GM21526 (cell line): ENCODE measurements around the gene KCNN3.

Experiments used
- ATAC-seq: cut with Tn5 transposase; IDR thresholded peaks from one replicate; pipeline ENCODE4 v1.9.1; 2021; ENCODE audit warnings: moderate library complexity; ENCODE audit not compliant: unreplicated experiment, low FRiP score

KCNN3 gene

GRCh38 chr1:154863315-154864174, 6.5 kb downstream of the KCNN3 start:
- no peak for ATAC-seq

- ATAC-seq = no peak
Observed at GRCh38 chr1:154862907-154863306, 7.2 kb downstream of the KCNN3 start.

- ATAC-seq = no peak
Observed at GRCh38 chr1:154861607-154862094, 8.4 kb downstream of the KCNN3 start.

GRCh38 chr1:154860156-154860870, 9.8 kb downstream of the KCNN3 start:
- ATAC-seq = peak; percentile 43

- peak; percentile 37 for ATAC-seq
Observed at GRCh38 chr1:154859786-154860155, 10.3 kb downstream of the KCNN3 start.

GRCh38 chr1:154859151-154859785, 10.8 kb downstream of the KCNN3 start:
- no peak for ATAC-seq

GRCh38 chr1:154857441-154858215, 12.5 kb downstream of the KCNN3 start:
- ATAC-seq = no peak

- ATAC-seq = no peak
Observed at GRCh38 chr1:154857022-154857421, 13.1 kb downstream of the KCNN3 start.

GRCh38 chr1:154856544-154856943, 13.5 kb downstream of the KCNN3 start:
- no peak for ATAC-seq

- no peak for ATAC-seq
Observed at GRCh38 chr1:154856049-154856448, 14.0 kb downstream of the KCNN3 start.

- no peak for ATAC-seq
Observed at GRCh38 chr1:154855186-154855851, 14.8 kb downstream of the KCNN3 start.

GRCh38 chr1:154852845-154853244, 17.2 kb downstream of the KCNN3 start:
- ATAC-seq = no peak

- no peak for ATAC-seq
Observed at GRCh38 chr1:154851392-154852177, 18.5 kb downstream of the KCNN3 start.

- no peak for ATAC-seq
Observed at GRCh38 chr1:154849645-154850131, 20.4 kb downstream of the KCNN3 start.

GRCh38 chr1:154848983-154849382, 21.1 kb downstream of the KCNN3 start:
- no peak for ATAC-seq

GRCh38 chr1:154847891-154848290, 22.2 kb downstream of the KCNN3 start:
- ATAC-seq = no peak

GRCh38 chr1:154846565-154847442, 23.3 kb downstream of the KCNN3 start:
- ATAC-seq = no peak

- ATAC-seq = no peak
Observed at GRCh38 chr1:154845879-154846278, 24.2 kb downstream of the KCNN3 start.
